ENCODE results near the gene RCBTB2.

RCBTB2 gene

GRCh38 chr13:48494874-48495273, 38.0 kb downstream of the RCBTB2 start:
- no peak for TF ChIP-seq EP300 (IDR thresholded peaks at IDR 0.05; ENCODE audit: borderline replicate concordance)
- TF ChIP-seq TEAD4 (IDR thresholded peaks at IDR 0.05), result no peak
- TF ChIP-seq YY1 (IDR thresholded peaks at IDR 0.05; ENCODE audit: low read depth), result no peak
- no peak for TF ChIP-seq MAX (IDR thresholded peaks at IDR 0.05)
- TF ChIP-seq FOXM1 (IDR thresholded peaks at IDR 0.05; ENCODE audit: borderline replicate concordance, low read depth), result no peak
- TF ChIP-seq NFIC (IDR thresholded peaks at IDR 0.05), result no peak
- TF ChIP-seq CEBPB (IDR thresholded peaks at IDR 0.05), result no peak
- TF ChIP-seq CREB1 (IDR thresholded peaks at IDR 0.05; ENCODE audit: low read depth), result no peak
- no peak for TF ChIP-seq EGR1 (IDR thresholded peaks at IDR 0.05)
- TF ChIP-seq ZBTB7A (IDR thresholded peaks at IDR 0.05; ENCODE audit: low read depth), result no peak
- no peak for TF ChIP-seq TAF1 (IDR thresholded peaks at IDR 0.05; ENCODE audit: low read depth)
- TF ChIP-seq REST (IDR thresholded peaks at IDR 0.05; ENCODE audit: low read depth), result no peak
- TF ChIP-seq TCF12 (IDR thresholded peaks at IDR 0.05; ENCODE audit: low read depth), result no peak
- no peak for TF ChIP-seq RAD21 (IDR thresholded peaks at IDR 0.05; ENCODE audit: low read depth)
- TF ChIP-seq USF1 (IDR thresholded peaks at IDR 0.05), result no peak

GRCh38 chr13:48493851-48494250, 39.0 kb downstream of the RCBTB2 start:
- TF ChIP-seq EP300 (IDR thresholded peaks at IDR 0.05; ENCODE audit: borderline replicate concordance) (no peak), TEAD4 (IDR thresholded peaks at IDR 0.05) (no peak), TAF1 (IDR thresholded peaks at IDR 0.05; ENCODE audit: low read depth) (no peak), REST (IDR thresholded peaks at IDR 0.05; ENCODE audit: low read depth) (no peak), ZBTB7A (IDR thresholded peaks at IDR 0.05; ENCODE audit: low read depth) (no peak), RAD21 (IDR thresholded peaks at IDR 0.05; ENCODE audit: low read depth) (no peak), EGR1 (IDR thresholded peaks at IDR 0.05) (no peak), CEBPB (IDR thresholded peaks at IDR 0.05) (no peak), TCF12 (IDR thresholded peaks at IDR 0.05; ENCODE audit: low read depth) (no peak), YY1 (IDR thresholded peaks at IDR 0.05; ENCODE audit: low read depth) (no peak), MAX (IDR thresholded peaks at IDR 0.05) (no peak), USF1 (IDR thresholded peaks at IDR 0.05) (no peak), NFIC (IDR thresholded peaks at IDR 0.05) (no peak), CREB1 (IDR thresholded peaks at IDR 0.05; ENCODE audit: low read depth) (no peak), FOXM1 (IDR thresholded peaks at IDR 0.05; ENCODE audit: borderline replicate concordance, low read depth) (no peak)

- TF ChIP-seq TAF1 (IDR thresholded peaks at IDR 0.05; ENCODE audit: low read depth) (no peak), YY1 (IDR thresholded peaks at IDR 0.05; ENCODE audit: low read depth) (no peak), MAX (IDR thresholded peaks at IDR 0.05) (no peak), CREB1 (IDR thresholded peaks at IDR 0.05; ENCODE audit: low read depth) (no peak), ZBTB7A (IDR thresholded peaks at IDR 0.05; ENCODE audit: low read depth) (no peak), CEBPB (IDR thresholded peaks at IDR 0.05) (no peak)
Measured at GRCh38 chr13:48493066-48493765, 39.7 kb downstream of the RCBTB2 start.

GRCh38 chr13:48492470-48493065, 40.3 kb downstream of the RCBTB2 start:
- TF ChIP-seq EP300 (IDR thresholded peaks at IDR 0.05; ENCODE audit: borderline replicate concordance), result no peak
- TF ChIP-seq MAX (IDR thresholded peaks at IDR 0.05), result no peak
- TF ChIP-seq TAF1 (IDR thresholded peaks at IDR 0.05; ENCODE audit: low read depth), result no peak
- TF ChIP-seq EGR1 (IDR thresholded peaks at IDR 0.05), result no peak
- TF ChIP-seq TEAD4 (IDR thresholded peaks at IDR 0.05), result no peak
- no peak for TF ChIP-seq USF1 (IDR thresholded peaks at IDR 0.05)
- no peak for TF ChIP-seq CREB1 (IDR thresholded peaks at IDR 0.05; ENCODE audit: low read depth)
- TF ChIP-seq FOXM1 (IDR thresholded peaks at IDR 0.05; ENCODE audit: borderline replicate concordance, low read depth), result no peak
- no peak for TF ChIP-seq REST (IDR thresholded peaks at IDR 0.05; ENCODE audit: low read depth)
- TF ChIP-seq RAD21 (IDR thresholded peaks at IDR 0.05; ENCODE audit: low read depth), result no peak
- TF ChIP-seq YY1 (IDR thresholded peaks at IDR 0.05; ENCODE audit: low read depth), result no peak
- TF ChIP-seq CEBPB (IDR thresholded peaks at IDR 0.05), result no peak
- TF ChIP-seq NFIC (IDR thresholded peaks at IDR 0.05), result no peak
- TF ChIP-seq ZBTB7A (IDR thresholded peaks at IDR 0.05; ENCODE audit: low read depth), result no peak
- no peak for TF ChIP-seq TCF12 (IDR thresholded peaks at IDR 0.05; ENCODE audit: low read depth)

All from Ishikawa (cell line).